HTERT RPE-1 (cell line): ENCODE measurements around the gene ERN1.

Source experiments
- in situ Hi-C: fragments of 300-500 bp; cut with MboI; formaldehyde crosslinking; loops from 4 replicates; pipeline ENCODE4 v1.14.3; 2020; ENCODE audit warnings: low sequenced_read_pairs

ERN1 gene

DNA sequence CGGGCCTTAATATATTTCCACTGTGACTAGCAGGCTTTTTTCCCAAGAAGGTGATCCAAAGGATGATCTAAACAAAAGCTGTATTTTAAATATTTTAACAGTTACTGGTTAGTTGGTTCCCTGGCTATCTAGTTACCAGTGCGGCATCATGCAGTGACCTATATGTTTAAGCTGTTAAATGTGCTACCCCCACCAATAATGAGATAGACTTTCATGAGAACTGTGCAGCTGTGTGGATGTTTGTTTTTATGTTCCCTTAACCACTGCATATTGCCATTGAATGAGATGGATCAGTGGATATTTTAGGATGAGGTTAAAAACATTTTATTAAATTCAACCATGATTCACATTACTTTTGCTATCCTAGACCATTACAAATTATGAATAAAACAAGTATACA, 16.9 kb downstream of the ERN1 start:
- in situ Hi-C loops, result no loop called here

DNA sequence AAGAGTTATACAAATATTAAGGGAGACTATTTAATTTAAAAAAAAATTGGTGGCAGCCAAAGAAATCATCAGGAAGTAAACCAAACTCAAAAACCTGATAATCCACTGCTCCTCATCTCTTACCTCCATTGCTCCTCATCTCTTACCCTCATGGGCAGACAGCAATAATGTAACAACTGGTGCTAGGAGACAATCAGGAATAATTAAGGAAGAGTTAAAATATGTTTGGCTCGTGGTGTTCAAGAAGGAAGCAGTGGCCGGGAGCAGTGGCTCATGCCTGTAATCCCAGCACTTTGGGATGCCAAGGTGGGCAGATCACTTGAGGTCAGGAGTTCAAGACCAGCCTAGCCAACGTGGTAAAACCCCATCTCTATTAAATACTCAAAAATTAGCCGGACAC, 18.1 kb downstream of the ERN1 start:
- in situ Hi-C loops, result no loop called here

DNA sequence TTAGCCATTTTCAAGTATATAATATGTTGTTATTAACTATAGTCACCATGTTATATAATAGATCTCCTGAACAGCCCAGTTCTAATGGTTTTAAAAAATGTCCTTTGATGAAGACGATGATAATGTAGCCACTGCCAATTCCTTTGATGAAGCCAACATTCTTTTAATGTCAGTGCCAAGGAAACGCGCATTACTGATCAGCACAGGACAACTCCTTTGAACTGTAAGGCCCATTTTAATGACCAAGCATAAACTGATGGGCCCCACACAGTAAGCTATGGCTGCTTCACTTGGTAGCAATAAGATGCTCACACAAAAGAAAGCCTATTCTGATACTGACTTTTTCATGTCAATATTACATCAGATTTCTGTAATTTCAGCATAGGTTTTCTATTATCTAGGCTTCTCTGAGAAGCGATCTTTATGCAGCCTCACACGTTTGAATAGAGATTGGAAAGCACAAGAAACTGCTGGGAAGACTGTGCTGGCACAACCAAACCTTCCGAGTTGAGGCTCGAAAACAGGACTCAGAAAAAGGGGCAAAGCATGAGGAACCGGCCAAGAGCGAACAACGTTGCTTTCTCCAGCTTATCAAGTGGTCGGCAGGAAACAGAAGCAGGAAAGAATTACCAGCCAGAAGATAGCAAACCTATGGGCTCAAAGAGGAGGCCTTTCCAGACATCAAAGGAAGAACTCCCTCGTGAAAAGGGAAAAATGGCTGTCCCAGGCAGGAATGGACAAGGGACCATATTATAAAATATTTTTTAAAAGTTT, 19.4 kb downstream of the ERN1 start:
- in situ Hi-C loops, result no loop called here

DNA sequence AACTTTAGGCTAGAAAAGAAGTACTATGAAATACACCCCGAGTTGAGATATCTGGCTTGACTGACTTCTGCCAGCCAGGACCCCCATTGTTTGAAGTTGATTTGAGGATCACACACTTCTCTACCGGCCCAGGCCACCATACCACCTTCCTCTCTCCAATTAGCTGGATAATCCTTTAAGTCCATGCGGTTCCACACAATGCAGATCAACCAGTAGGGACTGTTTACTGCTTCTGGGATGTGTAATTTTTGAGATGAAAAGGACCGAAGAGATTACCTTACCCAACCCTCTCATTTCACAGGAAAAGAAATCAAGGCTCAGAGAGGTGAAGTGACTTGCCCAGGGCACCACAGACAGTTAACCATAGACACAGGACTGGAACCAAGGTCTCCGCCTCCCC, 20.5 kb downstream of the ERN1 start:
- in situ Hi-C loops, result no loop called here

DNA sequence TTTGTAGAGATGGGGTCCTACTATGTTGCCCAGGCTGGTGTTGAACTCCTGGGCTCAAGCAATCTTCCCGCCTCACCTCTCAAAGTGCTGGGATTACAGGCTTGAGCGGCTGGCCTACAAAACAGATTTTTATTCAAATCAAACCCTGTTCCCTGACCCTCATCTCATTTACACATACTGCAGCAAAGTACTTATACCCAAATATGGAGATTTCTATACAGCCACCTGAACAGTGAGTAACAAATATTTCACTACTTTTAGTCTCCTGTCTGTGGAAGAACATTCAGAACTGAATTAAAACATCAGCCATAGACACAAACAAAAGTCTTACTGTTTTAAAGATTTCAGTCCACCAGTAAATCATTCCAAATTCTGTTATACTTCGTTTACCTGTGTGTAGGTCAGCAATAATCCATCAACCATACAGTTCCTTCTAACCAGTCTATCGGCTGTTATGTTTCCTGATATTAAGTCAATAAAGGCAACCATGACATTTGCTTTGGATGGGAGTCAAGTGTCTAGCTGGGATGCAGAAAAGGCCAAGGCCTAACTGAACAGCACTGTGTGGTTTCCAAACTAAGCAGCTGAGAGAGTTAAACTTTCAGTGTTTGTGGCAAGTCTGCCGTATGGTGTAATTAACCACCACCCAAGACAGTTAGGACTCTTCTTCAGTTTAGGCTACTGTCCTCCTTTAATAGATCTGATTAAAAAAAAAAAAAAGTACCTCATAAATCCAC, 22.3 kb downstream of the ERN1 start:
- in situ Hi-C loops, result no loop called here

DNA sequence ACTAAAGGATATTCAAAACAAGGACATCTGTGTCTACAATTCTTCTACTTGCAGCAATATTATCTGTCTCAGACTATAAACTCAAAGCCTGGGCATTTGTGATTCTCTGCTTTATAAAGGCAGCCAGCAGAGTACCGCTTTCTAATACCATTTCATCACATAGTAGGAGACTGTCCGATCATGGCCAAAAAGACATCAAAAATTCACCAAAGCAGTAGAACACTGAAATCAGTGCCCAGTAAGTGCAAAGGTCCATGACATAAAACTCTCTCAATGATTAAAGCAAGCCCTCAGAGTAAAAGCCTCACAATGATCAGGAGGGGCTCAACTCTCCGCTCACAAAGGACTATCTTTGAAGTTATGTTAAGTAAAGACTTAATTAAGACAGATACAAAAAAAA, 23.0 kb downstream of the ERN1 start:
- in situ Hi-C loops, result no loop called here

DNA sequence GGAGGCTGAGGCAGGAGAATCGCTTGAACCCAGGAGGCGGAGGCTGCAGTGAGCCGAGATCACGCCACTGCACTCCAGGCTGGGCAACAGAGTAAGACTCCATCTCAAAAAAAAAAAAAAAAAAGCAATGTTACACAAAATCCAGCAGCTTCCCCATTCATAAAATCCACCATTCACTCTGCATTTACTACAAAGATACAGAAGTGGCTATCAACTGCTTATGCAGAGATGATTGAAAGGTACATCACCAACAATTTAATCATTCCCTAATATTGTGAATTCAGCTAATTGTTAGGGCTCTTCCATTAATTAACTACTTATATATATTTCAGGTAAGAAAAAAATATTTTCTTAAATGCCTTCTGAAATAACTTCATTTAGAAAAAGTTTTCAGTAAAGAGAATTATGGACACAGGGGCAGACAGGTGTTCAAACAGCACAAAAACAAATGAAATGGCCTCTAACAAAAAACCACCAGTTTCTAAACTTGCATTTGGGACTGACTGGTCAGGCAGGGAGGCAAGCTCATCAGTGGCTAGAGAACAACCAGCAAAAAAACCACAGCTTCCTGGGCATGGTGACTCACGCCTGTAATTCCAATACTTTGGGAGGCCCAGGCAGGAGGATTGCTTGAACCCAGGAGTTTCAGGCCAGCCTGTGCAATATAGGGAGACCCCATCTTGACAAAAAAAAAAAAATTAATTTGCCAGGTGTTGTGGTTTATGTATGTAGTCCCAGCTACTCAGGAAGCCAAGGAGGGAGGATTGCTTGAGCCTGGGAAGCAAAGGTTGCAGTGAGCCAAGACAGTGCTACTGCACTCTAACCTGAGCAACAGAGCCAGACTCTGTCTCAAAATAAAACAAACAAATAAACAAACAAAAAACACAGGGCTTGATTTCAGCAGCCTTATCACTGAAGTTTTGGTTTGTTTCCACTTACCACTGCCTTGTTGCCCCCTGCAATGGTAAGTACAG, 26.3 kb downstream of the ERN1 start:
- in situ Hi-C loops, result no loop called here

DNA sequence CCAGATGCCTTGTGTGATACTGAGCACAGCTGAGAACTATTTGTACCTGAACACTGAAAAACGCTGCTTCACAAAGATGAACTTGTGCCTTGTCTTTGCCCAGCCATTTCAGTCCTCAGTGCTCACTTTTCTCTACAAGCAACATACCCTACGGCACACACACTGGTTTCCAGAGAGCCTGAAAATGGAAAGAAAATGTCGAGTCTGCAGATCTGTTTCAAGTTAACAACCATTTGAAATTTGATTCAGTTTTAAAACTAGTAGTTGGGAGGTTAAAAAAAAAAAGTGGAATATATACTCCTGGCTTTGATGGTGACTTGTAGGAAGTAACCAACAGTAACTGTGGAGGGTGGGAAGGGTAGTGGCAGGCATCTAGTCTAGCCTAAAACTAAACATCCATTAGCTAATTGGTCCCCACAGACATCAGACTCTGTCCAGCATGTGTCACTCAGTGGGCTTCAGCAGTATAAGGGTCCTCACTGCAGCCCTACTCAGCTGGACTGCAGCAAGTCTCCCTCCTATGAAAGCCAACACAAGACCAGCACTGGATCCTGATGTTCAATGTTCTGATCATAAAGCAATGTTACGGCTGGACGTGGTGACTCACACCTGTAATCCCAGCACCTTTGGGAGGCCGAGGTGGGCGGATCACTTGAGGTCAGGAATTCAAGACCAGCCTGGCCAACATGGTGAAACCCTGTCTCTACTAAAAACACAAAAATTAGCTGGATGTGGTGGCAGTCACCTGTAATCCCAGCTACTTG, 27.1 kb downstream of the ERN1 start:
- in situ Hi-C loops, result no loop called here

DNA sequence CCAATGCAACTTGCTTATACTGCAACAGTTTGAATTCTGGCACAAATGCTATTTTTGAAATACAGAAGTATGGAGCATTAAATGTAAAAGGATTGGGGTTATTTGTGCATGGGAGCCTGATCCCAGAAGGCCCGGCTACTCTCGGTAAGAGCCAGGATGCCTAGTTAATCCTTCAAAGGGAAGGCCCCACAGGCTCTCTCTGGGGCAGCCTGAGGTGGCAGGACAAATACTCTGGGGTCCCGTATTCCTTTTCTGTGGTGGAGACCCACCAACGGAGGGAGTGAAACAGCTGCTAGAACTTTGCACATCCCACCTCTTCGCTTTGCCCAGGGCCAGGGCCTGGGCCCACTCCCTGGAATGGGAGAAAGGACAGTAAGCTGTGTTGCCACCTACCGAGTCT, 30.4 kb downstream of the ERN1 start:
- in situ Hi-C loops, result no loop called here

DNA sequence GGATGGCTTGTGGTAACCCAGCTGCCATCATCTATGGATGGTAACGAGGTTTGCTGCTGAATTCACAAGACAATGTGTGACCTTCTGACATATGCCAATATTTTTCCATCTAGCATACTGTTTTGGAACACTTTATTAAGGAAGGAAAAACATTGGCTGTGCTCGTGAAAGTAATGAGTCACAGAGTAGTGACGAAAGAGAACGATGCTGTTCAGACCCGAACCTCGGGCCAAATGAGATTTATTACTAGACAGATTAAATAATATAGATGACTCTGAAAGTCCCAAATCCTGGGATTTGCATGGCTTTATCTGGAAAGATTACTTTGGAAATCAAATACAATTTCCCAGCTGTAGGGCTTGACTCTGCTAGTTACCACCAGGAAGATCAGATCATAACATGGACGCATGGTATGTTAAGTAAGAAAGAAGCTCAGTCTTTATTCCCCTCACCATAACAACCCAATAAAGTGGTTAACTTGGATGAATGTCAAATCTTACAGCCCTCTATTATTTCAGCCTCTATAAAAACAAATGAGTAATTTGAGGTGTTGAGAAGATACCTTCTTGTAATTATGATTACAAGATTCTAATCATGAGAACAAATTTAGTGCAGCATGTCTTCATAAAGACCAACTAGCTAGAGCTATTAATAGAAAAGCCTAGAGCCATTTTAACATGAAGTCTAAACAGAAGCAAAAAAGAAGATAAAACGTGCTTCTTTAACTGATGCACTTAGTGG, 32.6 kb downstream of the ERN1 start:
- in situ Hi-C loops, result no loop called here

DNA sequence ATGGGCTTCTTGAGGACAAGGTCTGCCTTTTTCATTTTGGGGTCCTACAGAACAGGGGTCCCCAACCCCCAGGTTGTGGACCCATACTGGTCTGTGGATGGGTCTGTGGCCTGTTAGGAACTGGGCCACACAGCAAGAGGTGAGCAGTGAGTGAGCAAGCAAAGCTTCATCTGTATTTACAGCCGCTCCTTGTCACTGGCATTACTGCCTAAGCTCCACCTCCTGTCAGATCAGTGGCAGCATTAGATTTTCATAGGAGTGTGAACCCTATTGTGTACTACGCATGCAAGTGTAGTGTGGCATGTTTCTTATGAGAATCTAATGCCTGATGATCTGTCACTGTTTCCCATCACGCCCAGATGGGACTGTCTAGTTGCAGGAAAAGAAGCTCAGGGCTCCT, 33.9 kb downstream of the ERN1 start:
- in situ Hi-C loops, result no loop called here

DNA sequence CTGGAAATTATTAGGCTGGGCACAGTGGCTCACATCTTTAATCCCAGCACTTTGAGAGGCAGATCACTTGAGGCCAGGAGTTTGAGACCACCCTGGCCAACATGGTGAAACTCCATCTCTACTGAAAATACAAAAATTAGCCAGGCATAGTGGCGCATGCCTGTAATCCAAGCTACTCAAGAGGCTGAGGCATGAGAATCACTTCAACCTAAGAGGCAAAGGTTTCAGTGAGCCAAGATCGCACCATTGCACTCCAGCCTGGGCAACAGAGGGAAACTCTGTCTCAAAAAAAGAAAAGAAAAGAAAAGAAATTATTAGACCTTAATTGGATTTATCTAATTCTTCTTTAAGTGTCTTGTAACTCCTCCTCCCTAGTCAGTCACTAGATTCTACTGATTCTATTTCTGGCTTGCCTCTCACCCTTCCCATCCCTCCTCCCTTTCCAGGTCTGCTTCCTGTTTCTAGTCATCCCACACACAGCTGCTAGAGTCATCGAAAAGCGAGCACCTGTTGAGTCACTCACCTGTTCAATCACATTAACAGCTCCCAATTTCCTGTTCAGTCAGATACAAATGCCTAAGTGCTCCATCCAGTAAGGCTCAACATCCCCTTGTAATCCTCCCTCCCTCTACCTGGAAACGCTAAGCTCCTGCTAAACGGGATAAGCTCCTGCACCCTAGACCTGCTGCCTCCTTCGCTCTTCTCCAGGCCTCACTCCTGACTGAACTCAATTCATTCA, 34.6 kb downstream of the ERN1 start:
- in situ Hi-C loops, result no loop called here

DNA sequence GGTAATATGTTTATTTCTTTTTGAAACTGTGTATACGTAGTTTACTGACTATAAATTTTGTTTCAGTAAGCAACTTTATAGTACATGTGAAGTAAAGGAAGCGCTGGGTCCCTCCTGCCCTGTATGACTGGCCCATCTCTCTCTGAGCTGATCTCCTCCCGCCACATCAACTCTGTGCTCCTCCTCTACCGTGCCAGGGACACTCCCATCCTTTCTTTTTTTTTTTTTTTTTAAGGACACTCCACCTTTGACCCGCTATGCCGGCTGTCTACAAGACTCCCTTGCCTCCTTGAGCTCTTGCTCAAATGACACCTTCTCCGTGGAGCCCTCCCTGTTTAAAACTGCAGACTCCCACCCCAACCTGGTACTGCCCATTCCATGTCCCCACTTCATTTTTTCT, 35.5 kb downstream of the ERN1 start:
- in situ Hi-C loops, result no loop called here

DNA sequence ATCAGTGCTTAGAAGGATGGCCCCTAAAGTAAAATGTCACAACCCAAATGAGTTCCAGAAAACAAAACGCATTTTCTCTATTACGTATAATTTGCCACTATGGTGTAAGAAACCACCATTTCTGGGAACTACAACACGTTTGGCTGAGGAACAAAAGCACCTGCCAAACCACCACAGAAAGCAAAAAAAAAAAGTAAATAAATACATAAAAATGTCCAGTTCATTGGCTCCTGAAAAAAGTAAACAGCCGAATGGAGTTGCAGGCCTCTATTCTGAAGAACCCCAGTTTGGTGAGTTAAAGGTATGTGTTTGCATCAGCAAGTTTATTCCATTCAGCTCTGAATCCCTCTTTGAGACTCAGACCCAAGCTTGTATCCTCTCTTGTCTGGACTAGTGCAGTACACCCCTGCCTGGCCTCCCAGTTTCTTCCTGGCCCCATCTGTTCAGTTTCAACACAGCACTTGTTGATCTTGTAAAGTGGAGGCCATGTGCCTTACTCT, 36.9 kb downstream of the ERN1 start:
- in situ Hi-C loops, result no loop called here

DNA sequence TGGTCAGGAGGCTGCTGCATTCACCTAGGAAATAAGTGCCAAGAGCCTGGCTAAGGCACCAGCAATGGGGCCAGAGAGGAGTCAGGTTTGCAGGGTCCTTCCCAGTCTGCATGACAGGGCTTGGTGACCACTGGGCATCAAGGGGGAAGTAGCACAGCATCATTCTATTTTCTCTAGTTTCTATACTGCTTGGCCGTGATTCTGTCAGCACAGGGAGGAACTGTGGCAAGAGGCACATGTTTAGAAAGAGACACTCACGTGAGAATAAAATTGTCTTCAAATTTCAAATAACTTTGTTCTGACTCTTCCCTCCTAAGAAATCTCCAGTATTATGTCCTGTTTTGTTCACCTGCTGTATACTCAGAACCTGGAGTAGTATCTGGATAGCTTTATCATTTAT, 37.8 kb downstream of the ERN1 start:
- in situ Hi-C loops, result no loop called here

DNA sequence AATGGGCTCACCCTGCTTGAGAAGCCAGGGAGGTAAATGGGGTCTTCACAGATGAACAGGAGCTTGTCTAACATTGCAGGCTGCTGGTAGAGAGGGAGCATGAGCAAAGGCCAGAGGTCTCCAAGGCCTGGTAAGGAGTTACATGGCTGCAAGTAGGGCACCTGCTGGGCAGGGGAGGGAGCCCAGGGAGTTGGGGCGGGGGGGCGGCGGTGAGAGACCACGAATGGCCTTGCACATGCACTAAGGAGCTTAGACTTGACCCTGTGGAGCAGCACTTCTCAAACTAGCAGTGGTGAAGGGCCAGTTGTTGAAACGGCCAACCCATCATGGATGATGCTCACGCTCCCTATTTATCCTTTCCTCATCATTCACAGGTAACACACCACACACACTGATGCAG, 38.4 kb downstream of the ERN1 start:
- in situ Hi-C loops, result no loop called here

DNA sequence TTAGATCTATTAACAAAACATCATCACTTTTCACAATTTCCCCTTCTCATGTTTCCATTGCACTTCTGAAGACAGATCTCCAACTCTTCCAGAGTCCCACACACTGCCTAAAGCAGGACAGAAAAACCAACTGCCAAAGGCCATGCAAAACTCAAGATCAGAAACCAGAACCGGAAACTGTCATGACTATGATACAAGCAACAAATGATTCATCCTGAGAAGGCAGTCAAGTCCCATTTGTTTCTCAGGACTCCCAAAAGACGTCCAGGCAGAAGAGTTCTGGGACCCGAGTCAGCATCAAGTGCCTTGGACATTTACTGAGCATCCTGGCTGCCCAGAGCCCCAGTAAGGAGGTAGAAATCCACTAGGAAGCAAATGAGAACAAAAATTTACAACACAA, 38.8 kb downstream of the ERN1 start:
- in situ Hi-C loops, result no loop called here

DNA sequence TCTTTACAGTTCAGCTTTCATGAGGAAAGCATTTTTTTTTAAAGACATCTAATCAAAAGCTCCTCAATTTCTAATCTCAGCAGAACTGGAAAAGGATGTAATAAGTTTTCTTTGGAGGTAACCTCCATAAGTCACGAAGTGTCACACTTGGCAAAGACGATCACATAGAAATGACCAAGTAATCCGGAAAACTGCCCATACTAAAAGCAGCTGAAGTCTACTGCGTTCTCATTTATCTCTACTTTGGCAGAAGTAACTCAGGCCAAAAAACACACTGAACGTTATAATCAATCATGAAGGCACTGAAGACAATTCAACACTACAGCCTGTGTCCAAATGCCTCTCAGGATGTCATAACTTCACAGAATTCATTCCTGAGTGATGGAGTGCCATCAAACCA, 39.8 kb downstream of the ERN1 start:
- in situ Hi-C loops, result no loop called here
